Bronchial epithelial cell (primary cell): Measurements from ENCODE around the gene RNF38. TPM values are rescaled to one million over a fixed set of nuclear protein-coding genes. Genes with fewer than 3 reads are reported as not detected.
"Not testable (repeated sequence)": the region's sequence is repeated elsewhere in the genome, so short reads cannot be mapped to it uniquely, and the experiment has no call there.

Source experiments
- DNase-seq: peaks from one replicate; pipeline ENCODE4 v3.0.0-alpha.2; 2010; ENCODE audit warnings: low read depth
- FAIRE-seq: peaks from 2 replicates; lab custom pipeline; 2011; peaks lifted over from hg19 to GRCh38; lab: Jason Lieb, UNC
- H3K27me3 ChIP-seq: 2 replicates; pipeline ENCODE4 v1.5.1; 2011; ENCODE audit warnings: low read length; ENCODE audit not compliant: control insufficient read depth, insufficient read depth
- H3K36me3 ChIP-seq: 2 replicates; pipeline ENCODE4 v1.5.1; 2011; ENCODE audit warnings: low read length; ENCODE audit not compliant: control insufficient read depth, insufficient read depth
- H3K4me3 ChIP-seq: 2 replicates; pipeline ENCODE4 v1.5.1; 2011; ENCODE audit warnings: mild to moderate bottlenecking, low read depth, low read length, control low read depth
- CTCF ChIP-seq: IDR thresholded peaks from 2 replicates; pipeline ENCODE4 v1.5.1; 2011; ENCODE audit warnings: mild to moderate bottlenecking, moderate library complexity, low read length, control low read depth, inconsistent platforms; ENCODE audit not compliant: insufficient read depth, severe bottlenecking
- total RNA-seq: library from RNA; depleted of rRNA; stranded (reverse); fragments of >200 nt; gene quantifications from 2 replicates; pipeline ENCODE4 v1.2.1, GENCODE V29; 2014

RNF38 gene
- total RNA-seq, 1 donor from 2014 or later: 5.5 TPM

- no peak for TF ChIP-seq CTCF
- H3K36me3 ChIP-seq: no peaks in the 10 kb centered on the region
- H3K4me3 ChIP-seq: no peak overlapping the region
- no peaks in the 10 kb centered on the region for H3K27me3 ChIP-seq
- FAIRE-seq (no peak), DNase-seq (no peak)
Observed at GRCh38 chr9:36314740-36315139, 85.3 kb downstream of the RNF38 start.

- Histone ChIP-seq H3K27me3 (no peaks in the 10 kb centered on the region), H3K4me3 (no peak overlapping the region), H3K36me3 (no peaks in the 10 kb centered on the region)
- TF ChIP-seq CTCF: no peak
- DNase-seq (peak; percentile 78), FAIRE-seq (no peak)
Observed at GRCh38 chr9:36306471-36307306, 93.4 kb downstream of the RNF38 start.

- not testable (repeated sequence) for FAIRE-seq, H3K4me3 ChIP-seq, DNase-seq, H3K27me3 ChIP-seq, H3K36me3 ChIP-seq
Observed at GRCh38 chr9:36304366-36304765, 95.7 kb downstream of the RNF38 start.

- H3K4me3 ChIP-seq: no peak overlapping the region
- TF ChIP-seq CTCF: no peak
- DNase-seq: no peak
- no peaks in the 10 kb centered on the region for H3K36me3 ChIP-seq
- no peak for FAIRE-seq
- no peaks in the 10 kb centered on the region for H3K27me3 ChIP-seq
Observed at GRCh38 chr9:36301227-36301626, 98.8 kb downstream of the RNF38 start.

- TF ChIP-seq CTCF: no peak
- no peaks in the 10 kb centered on the region for H3K27me3 ChIP-seq
- DNase-seq (no peak), FAIRE-seq (no peak)
- H3K36me3 ChIP-seq: no peaks in the 10 kb centered on the region
- H3K4me3 ChIP-seq: no peak overlapping the region
Observed at GRCh38 chr9:36298566-36298965, 101.5 kb downstream of the RNF38 start.

- H3K4me3 ChIP-seq: no peak overlapping the region
- no peaks in the 10 kb centered on the region for H3K36me3 ChIP-seq
- no peak for TF ChIP-seq CTCF
- FAIRE-seq: no peak
- no peak for DNase-seq
- H3K27me3 ChIP-seq: no peaks in the 10 kb centered on the region
Observed at GRCh38 chr9:36297798-36298197, 102.3 kb downstream of the RNF38 start.

GRCh38 chr9:36294996-36295395, 105.1 kb downstream of the RNF38 start:
- FAIRE-seq, DNase-seq, H3K4me3 ChIP-seq: not testable (repeated sequence)

More at GRCh38 chr9:36294996-36295395, 105.1 kb downstream of the RNF38 start:
- not testable (repeated sequence) for H3K27me3 ChIP-seq, H3K36me3 ChIP-seq
